ENCODE data around the gene DEFB118.

DNA sequence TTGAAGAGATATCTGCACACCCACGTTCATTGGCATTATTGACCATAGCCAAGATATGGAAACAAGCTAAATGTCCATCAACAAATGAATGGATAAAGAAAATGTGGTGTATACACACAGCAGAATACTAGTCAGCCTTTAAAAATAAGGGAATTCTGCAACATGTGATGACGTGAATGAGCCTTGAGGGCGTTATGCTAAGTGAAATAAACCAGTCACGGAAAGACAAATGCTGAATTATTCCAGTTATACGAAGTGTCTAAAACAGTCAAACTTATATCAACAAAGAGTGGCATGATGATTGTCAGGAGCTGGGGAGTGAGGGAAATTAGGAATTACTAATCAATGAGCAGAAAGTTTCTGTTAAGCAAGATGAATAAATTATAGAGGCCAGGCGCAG is 46.0 kb downstream of the DEFB118 start:
- TF ChIP-seq, protein P1, sequence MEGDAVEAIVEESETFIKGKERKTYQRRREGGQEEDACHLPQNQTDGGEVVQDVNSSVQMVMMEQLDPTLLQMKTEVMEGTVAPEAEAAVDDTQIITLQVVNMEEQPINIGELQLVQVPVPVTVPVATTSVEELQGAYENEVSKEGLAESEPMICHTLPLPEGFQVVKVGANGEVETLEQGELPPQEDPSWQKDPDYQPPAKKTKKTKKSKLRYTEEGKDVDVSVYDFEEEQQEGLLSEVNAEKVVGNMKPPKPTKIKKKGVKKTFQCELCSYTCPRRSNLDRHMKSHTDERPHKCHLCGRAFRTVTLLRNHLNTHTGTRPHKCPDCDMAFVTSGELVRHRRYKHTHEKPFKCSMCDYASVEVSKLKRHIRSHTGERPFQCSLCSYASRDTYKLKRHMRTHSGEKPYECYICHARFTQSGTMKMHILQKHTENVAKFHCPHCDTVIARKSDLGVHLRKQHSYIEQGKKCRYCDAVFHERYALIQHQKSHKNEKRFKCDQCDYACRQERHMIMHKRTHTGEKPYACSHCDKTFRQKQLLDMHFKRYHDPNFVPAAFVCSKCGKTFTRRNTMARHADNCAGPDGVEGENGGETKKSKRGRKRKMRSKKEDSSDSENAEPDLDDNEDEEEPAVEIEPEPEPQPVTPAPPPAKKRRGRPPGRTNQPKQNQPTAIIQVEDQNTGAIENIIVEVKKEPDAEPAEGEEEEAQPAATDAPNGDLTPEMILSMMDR (conservative IDR thresholded peaks at IDR 0.05; ENCODE audit: low read depth in 2 of 2), result no peak
- no peak for TF ChIP-seq POLR2AphosphoS5 (IDR thresholded peaks at IDR 0.05; ENCODE audit: low read depth)
